Neural cell (in vitro differentiated cells): ENCODE measurements around the gene SNX24.

Source experiments
- RAD21 ChIP-seq: fragments of 450-650 bp; conservative IDR thresholded peaks from 2 replicates; pipeline ENCODE4 v1.6.1; 2014; ENCODE audit warnings: antibody characterized with exemption, mild to moderate bottlenecking, moderate library complexity
- TF ChIP-seq, protein P1 (sequence below): IDR thresholded peaks from 2 replicates; pipeline ENCODE4 v1.6.1; 2012; ENCODE audit warnings: borderline replicate concordance
- TF ChIP-seq, protein P2 (sequence below): fragments of 450-650 bp; IDR thresholded peaks from 2 replicates; pipeline ENCODE4 v1.5.1; 2014; ENCODE audit warnings: antibody characterized with exemption, mild to moderate bottlenecking, moderate library complexity; ENCODE audit not compliant: poor library complexity, severe bottlenecking

DNA sequence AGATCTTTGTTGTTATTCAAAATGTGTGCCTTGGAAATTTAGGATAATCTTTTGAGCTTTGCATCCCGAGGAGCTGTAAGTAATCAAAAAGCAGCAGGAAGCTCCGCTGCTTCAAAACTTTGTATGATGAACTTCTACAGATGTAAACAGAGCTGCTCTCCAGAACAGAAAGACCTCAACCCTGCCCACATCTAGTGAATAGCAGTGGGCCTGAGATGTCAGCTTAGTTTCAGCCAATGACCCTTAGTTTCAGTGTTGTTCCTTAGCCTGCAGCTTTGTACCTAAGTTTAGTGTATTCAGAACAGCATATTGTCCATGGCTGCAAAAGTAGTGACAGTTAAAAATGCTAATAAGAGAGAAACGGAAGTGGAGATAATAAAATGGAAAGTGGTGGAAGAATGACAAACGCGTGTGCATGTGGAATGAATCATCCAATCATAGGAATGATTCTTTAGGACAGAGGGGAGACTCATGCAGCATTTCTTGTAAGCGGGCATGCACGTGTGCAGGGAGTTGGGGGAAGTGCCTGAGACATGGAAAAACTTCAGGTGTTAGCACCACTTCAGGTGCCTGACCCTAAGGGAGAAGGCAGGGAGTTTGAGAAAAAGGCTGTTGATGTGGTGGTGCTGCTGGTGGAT, 24.9 kb downstream of the SNX24 start:
- TF ChIP-seq RAD21: no peak
- TF ChIP-seq, protein P1, sequence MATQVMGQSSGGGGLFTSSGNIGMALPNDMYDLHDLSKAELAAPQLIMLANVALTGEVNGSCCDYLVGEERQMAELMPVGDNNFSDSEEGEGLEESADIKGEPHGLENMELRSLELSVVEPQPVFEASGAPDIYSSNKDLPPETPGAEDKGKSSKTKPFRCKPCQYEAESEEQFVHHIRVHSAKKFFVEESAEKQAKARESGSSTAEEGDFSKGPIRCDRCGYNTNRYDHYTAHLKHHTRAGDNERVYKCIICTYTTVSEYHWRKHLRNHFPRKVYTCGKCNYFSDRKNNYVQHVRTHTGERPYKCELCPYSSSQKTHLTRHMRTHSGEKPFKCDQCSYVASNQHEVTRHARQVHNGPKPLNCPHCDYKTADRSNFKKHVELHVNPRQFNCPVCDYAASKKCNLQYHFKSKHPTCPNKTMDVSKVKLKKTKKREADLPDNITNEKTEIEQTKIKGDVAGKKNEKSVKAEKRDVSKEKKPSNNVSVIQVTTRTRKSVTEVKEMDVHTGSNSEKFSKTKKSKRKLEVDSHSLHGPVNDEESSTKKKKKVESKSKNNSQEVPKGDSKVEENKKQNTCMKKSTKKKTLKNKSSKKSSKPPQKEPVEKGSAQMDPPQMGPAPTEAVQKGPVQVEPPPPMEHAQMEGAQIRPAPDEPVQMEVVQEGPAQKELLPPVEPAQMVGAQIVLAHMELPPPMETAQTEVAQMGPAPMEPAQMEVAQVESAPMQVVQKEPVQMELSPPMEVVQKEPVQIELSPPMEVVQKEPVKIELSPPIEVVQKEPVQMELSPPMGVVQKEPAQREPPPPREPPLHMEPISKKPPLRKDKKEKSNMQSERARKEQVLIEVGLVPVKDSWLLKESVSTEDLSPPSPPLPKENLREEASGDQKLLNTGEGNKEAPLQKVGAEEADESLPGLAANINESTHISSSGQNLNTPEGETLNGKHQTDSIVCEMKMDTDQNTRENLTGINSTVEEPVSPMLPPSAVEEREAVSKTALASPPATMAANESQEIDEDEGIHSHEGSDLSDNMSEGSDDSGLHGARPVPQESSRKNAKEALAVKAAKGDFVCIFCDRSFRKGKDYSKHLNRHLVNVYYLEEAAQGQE: no peak
- TF ChIP-seq, protein P2, sequence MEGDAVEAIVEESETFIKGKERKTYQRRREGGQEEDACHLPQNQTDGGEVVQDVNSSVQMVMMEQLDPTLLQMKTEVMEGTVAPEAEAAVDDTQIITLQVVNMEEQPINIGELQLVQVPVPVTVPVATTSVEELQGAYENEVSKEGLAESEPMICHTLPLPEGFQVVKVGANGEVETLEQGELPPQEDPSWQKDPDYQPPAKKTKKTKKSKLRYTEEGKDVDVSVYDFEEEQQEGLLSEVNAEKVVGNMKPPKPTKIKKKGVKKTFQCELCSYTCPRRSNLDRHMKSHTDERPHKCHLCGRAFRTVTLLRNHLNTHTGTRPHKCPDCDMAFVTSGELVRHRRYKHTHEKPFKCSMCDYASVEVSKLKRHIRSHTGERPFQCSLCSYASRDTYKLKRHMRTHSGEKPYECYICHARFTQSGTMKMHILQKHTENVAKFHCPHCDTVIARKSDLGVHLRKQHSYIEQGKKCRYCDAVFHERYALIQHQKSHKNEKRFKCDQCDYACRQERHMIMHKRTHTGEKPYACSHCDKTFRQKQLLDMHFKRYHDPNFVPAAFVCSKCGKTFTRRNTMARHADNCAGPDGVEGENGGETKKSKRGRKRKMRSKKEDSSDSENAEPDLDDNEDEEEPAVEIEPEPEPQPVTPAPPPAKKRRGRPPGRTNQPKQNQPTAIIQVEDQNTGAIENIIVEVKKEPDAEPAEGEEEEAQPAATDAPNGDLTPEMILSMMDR: no peak
